ENCODE results near the gene CLPSL2.

CLPSL2 gene

GRCh38 chr6:35759426-35759825 lies 17.0 kb upstream of the CLPSL2 start:
- Histone ChIP-seq H3K4me3 (IDR thresholded peaks at IDR 0.05; ENCODE audit: insufficient read depth, low read depth, low read length) (no peak overlapping the region), H3K36me3 (ENCODE audit: insufficient read depth) (no peaks in the 10 kb centered on the region), H3K79me2 (ENCODE audit: insufficient read depth, low read depth) (no peaks in the 10 kb centered on the region), H3K4me1 (ENCODE audit: low read depth, poor library complexity, severe bottlenecking) (no peaks in the 10 kb centered on the region), H3K9ac (no peak overlapping the region), H4K20me1 (ENCODE audit: insufficient read depth) (no peaks in the 10 kb centered on the region), H3K4me2 (no peak overlapping the region), H2AFZ (ENCODE audit: low read depth) (no peak overlapping the region), H3K27ac (no peak overlapping the region), H3K27me3 (ENCODE audit: insufficient read depth, low read depth) (no peaks in the 10 kb centered on the region)
- TF ChIP-seq, protein P1, sequence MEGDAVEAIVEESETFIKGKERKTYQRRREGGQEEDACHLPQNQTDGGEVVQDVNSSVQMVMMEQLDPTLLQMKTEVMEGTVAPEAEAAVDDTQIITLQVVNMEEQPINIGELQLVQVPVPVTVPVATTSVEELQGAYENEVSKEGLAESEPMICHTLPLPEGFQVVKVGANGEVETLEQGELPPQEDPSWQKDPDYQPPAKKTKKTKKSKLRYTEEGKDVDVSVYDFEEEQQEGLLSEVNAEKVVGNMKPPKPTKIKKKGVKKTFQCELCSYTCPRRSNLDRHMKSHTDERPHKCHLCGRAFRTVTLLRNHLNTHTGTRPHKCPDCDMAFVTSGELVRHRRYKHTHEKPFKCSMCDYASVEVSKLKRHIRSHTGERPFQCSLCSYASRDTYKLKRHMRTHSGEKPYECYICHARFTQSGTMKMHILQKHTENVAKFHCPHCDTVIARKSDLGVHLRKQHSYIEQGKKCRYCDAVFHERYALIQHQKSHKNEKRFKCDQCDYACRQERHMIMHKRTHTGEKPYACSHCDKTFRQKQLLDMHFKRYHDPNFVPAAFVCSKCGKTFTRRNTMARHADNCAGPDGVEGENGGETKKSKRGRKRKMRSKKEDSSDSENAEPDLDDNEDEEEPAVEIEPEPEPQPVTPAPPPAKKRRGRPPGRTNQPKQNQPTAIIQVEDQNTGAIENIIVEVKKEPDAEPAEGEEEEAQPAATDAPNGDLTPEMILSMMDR (conservative IDR thresholded peaks at IDR 0.05; ENCODE audit: low read depth, low read length), result no peak

GRCh38 chr6:35765739-35766138 lies 10.7 kb upstream of the CLPSL2 start:
- no peaks in the 10 kb centered on the region for H3K79me2 ChIP-seq (ENCODE audit: insufficient read depth, low read depth)
- H2AFZ ChIP-seq (ENCODE audit: low read depth), result no peak overlapping the region
- no peak overlapping the region for H3K4me2 ChIP-seq
- TF ChIP-seq, protein P1 (conservative IDR thresholded peaks at IDR 0.05; ENCODE audit: low read depth, low read length), result no peak
- no peak overlapping the region for H3K4me3 ChIP-seq (IDR thresholded peaks at IDR 0.05; ENCODE audit: insufficient read depth, low read depth, low read length)
- no peaks in the 10 kb centered on the region for H3K27me3 ChIP-seq (ENCODE audit: insufficient read depth, low read depth)
- no peaks in the 10 kb centered on the region for H3K4me1 ChIP-seq (ENCODE audit: low read depth, poor library complexity, severe bottlenecking)
- H3K27ac ChIP-seq, result no peak overlapping the region
- no peaks in the 10 kb centered on the region for H4K20me1 ChIP-seq (ENCODE audit: insufficient read depth)
- H3K9ac ChIP-seq, result no peak overlapping the region
- no peaks in the 10 kb centered on the region for H3K36me3 ChIP-seq (ENCODE audit: insufficient read depth)

- H4K20me1 ChIP-seq (ENCODE audit: insufficient read depth), result no peaks in the 10 kb centered on the region
- no peak overlapping the region for H3K27ac ChIP-seq
- no peaks in the 10 kb centered on the region for H3K36me3 ChIP-seq (ENCODE audit: insufficient read depth)
- TF ChIP-seq, protein P1 (conservative IDR thresholded peaks at IDR 0.05; ENCODE audit: low read depth, low read length), result no peak
- no peaks in the 10 kb centered on the region for H3K27me3 ChIP-seq (ENCODE audit: insufficient read depth, low read depth)
- H3K4me1 ChIP-seq (ENCODE audit: low read depth, poor library complexity, severe bottlenecking), result no peaks in the 10 kb centered on the region
- no peak overlapping the region for H2AFZ ChIP-seq (ENCODE audit: low read depth)
- H3K79me2 ChIP-seq (ENCODE audit: insufficient read depth, low read depth), result no peaks in the 10 kb centered on the region
- no peak overlapping the region for H3K4me3 ChIP-seq (IDR thresholded peaks at IDR 0.05; ENCODE audit: insufficient read depth, low read depth, low read length)
- H3K9ac ChIP-seq, result no peak overlapping the region
- H3K4me2 ChIP-seq, result no peak overlapping the region
Measured at GRCh38 chr6:35769211-35769610, 7.2 kb upstream of the CLPSL2 start.

DNA sequence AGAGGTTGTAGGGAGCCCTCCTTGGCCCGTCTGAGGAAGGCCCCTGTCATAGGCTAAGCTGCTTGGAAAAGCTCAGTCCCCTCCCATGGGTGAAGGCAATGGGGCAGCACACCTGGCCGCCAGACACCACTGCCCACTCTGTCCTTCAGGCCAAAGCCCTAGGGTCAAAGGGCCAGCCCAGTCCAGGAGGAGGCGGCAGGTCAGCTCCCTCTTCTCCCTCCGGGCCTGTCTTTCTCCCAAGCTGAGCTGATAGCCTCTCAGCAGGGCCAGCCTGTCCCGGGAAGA lies 5.1 kb upstream of the CLPSL2 start:
- H3K9ac ChIP-seq, result no peak overlapping the region
- no peak overlapping the region for H3K4me2 ChIP-seq
- no peak overlapping the region for H3K27ac ChIP-seq
- TF ChIP-seq, protein P1 (conservative IDR thresholded peaks at IDR 0.05; ENCODE audit: low read depth, low read length), result no peak
- H2AFZ ChIP-seq (ENCODE audit: low read depth), result no peak overlapping the region
- no peaks in the 10 kb centered on the region for H3K27me3 ChIP-seq (ENCODE audit: insufficient read depth, low read depth)
- H4K20me1 ChIP-seq (ENCODE audit: insufficient read depth), result no peaks in the 10 kb centered on the region
- no peak overlapping the region for H3K4me3 ChIP-seq (IDR thresholded peaks at IDR 0.05; ENCODE audit: insufficient read depth, low read depth, low read length)
- no peaks in the 10 kb centered on the region for H3K4me1 ChIP-seq (ENCODE audit: low read depth, poor library complexity, severe bottlenecking)
- no peaks in the 10 kb centered on the region for H3K36me3 ChIP-seq (ENCODE audit: insufficient read depth)
- H3K79me2 ChIP-seq (ENCODE audit: insufficient read depth, low read depth), result no peaks in the 10 kb centered on the region
